Stimulated activated CD8-positive, alpha-beta memory T cell treated with anti-CD3 and anti-CD28 coated beads, Interleukin-15, amount 100 ng/mL, for 48 hours (primary cell): ENCODE data around the gene CAPN9.

Experiments used
- DNase-seq, 2 donors: peaks; one replicate each; pipeline ENCODE4 v3.0.0-alpha.2; 2020; ENCODE audit warnings: low read depth in 2 of 2

CAPN9 gene

GRCh38 chr1:230851291-230851691 lies 104.1 kb downstream of the CAPN9 start:
- no peak for DNase-seq
